Smooth muscle cell (in vitro differentiated cells): Measurements from ENCODE around the gene ENDOV. TPM values are rescaled to one million over a fixed set of nuclear protein-coding genes. Genes with fewer than 3 reads are reported as not detected.
A peak's percentile ranks its signal among the peaks of the same experiment; 100 is the strongest.

Source experiments
- DNase-seq: peaks from one replicate; lab custom pipeline; 2025; ENCODE audit not compliant: unreplicated experiment; lab: John Stamatoyannopoulos, UW
- H2AFZ ChIP-seq: fragments of 200-600 bp; sonication (generic); 2 replicates; pipeline ENCODE4 v1.6.0; 2016; ENCODE audit warnings: antibody characterized with exemption, low read depth, mild to moderate bottlenecking
- H3F3A ChIP-seq: fragments of 200-600 bp; sonication (generic); 2 replicates; pipeline ENCODE4 v1.6.0; 2017; ENCODE audit warnings: antibody characterized with exemption, low read depth
- H3K27ac ChIP-seq: fragments of 200-600 bp; sonication (generic); 2 replicates; pipeline ENCODE4 v1.5.1; 2016; ENCODE audit warnings: low read depth, mild to moderate bottlenecking
- H3K27me3 ChIP-seq: fragments of 200-600 bp; sonication (generic); 2 replicates; pipeline ENCODE4 v1.6.1; 2016; ENCODE audit warnings: low read depth, mild to moderate bottlenecking
- H3K36me3 ChIP-seq: fragments of 200-600 bp; sonication (generic); 2 replicates; pipeline ENCODE4 v1.5.1; 2016; ENCODE audit warnings: low read depth
- H3K4me1 ChIP-seq: fragments of 200-600 bp; sonication (generic); 2 replicates; pipeline ENCODE4 v1.5.1; 2016; ENCODE audit warnings: low read depth
- H3K4me2 ChIP-seq: fragments of 200-600 bp; sonication (generic); 2 replicates; pipeline ENCODE4 v1.6.0; 2016; ENCODE audit warnings: mild to moderate bottlenecking
- H3K4me3 ChIP-seq: fragments of 200-600 bp; sonication (generic); 2 replicates; pipeline ENCODE4 v1.5.1; 2016; ENCODE audit warnings: mild to moderate bottlenecking
- H3K79me2 ChIP-seq: fragments of 200-600 bp; sonication (generic); 2 replicates; pipeline ENCODE4 v1.6.0; 2016; ENCODE audit warnings: low read depth, mild to moderate bottlenecking
- H3K9ac ChIP-seq: fragments of 200-600 bp; sonication (generic); 2 replicates; pipeline ENCODE4 v1.6.0; 2016; ENCODE audit warnings: low read depth
- H3K9me3 ChIP-seq: fragments of 200-600 bp; sonication (generic); replicated peaks from 2 replicates; pipeline ENCODE4 v1.5.1; 2016; ENCODE audit warnings: low read depth
- H4K20me1 ChIP-seq: fragments of 200-600 bp; sonication (generic); 2 replicates; pipeline ENCODE4 v1.6.0; 2016; ENCODE audit warnings: low read depth
- WGBS: methylation state at CpG from one replicate; pipeline ENCODE4 v1.1.7; 2016; ENCODE audit warnings: low lambda C conversion rate; 5-methylcytosine and 5-hydroxymethylcytosine counted together
- polyA plus RNA-seq: library from polyadenylated mRNA; unstranded; fragments of >200 nt; fragmentation: Nextera tagmentation; extraction: Ambion mirVana; gene quantifications from 2 replicates; pipeline ENCODE4 v1.2.1, GENCODE V29; 2016
- total RNA-seq: library from RNA; depleted of rRNA; stranded (reverse); fragments of >200 nt; gene quantifications from 2 replicates; pipeline ENCODE4 v1.2.3, GENCODE V29; 2014
- TF ChIP-seq, protein P1 (sequence below): fragments of 200-600 bp; sonication (generic); IDR thresholded peaks from 2 replicates; pipeline ENCODE4 v1.5.1; 2017; ENCODE audit warnings: borderline replicate concordance, mild to moderate bottlenecking, antibody characterized with exemption; ENCODE audit not compliant: insufficient read depth, poor library complexity, severe bottlenecking

ENDOV gene
- total and polyA plus RNA-seq, 2 experiments from 2014 or later: 31.6 to 59.7 TPM

DNA sequence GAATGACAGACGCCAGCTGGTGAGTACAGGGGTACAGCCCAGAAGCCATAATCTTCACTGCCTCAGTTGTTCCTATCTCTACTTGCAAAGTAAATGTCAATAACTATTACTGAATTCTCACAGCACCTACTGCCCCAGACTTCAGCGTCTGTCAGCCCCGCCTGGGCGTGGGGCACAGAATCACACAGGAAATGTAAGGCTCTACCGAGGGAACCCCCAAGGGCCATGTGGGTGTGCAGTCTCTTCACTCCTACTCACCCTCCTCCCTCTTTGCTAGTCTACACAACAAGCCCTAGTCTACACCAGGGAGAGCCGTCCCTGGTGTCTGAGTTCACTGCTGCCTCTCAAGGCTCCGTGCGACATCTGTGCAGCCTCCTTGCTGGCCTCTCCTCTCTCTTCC, 57.0 kb downstream of the ENDOV start:
- H3K27me3 ChIP-seq: peaks cover 95% of the 10 kb centered on the region
- no peaks in the 10 kb centered on the region for H3K36me3 ChIP-seq
- no peak for DNase-seq
- 85% methylated on average over 8 of the region's 8 CpGs for WGBS
- H3K4me1 ChIP-seq: peaks cover 5% of the 10 kb centered on the region
- H3K79me2 ChIP-seq: no peaks in the 10 kb centered on the region
- no peaks in the 10 kb centered on the region for H3K9me3 ChIP-seq
- H3K4me2 ChIP-seq: no peak overlapping the region
- TF ChIP-seq, protein P1, sequence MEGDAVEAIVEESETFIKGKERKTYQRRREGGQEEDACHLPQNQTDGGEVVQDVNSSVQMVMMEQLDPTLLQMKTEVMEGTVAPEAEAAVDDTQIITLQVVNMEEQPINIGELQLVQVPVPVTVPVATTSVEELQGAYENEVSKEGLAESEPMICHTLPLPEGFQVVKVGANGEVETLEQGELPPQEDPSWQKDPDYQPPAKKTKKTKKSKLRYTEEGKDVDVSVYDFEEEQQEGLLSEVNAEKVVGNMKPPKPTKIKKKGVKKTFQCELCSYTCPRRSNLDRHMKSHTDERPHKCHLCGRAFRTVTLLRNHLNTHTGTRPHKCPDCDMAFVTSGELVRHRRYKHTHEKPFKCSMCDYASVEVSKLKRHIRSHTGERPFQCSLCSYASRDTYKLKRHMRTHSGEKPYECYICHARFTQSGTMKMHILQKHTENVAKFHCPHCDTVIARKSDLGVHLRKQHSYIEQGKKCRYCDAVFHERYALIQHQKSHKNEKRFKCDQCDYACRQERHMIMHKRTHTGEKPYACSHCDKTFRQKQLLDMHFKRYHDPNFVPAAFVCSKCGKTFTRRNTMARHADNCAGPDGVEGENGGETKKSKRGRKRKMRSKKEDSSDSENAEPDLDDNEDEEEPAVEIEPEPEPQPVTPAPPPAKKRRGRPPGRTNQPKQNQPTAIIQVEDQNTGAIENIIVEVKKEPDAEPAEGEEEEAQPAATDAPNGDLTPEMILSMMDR: no peak
- H3K27ac ChIP-seq: no peak overlapping the region
- no peak overlapping the region for H2AFZ ChIP-seq
- H3F3A ChIP-seq: no peaks in the 10 kb centered on the region
- H4K20me1 ChIP-seq: peaks cover 16% of the 10 kb centered on the region
- no peak overlapping the region for H3K9ac ChIP-seq
- H3K4me3 ChIP-seq: no peak overlapping the region

GRCh38 chr17:80472996-80473395, 58.0 kb downstream of the ENDOV start:
- Histone ChIP-seq H2AFZ (no peak overlapping the region), H3K27ac (no peak overlapping the region), H3K9ac (no peak overlapping the region), H3K9me3 (no peaks in the 10 kb centered on the region), H3K27me3 (peaks cover 96% of the 10 kb centered on the region), H4K20me1 (peaks cover 19% of the 10 kb centered on the region), H3K4me3 (no peak overlapping the region), H3K4me2 (no peak overlapping the region), H3F3A (no peaks in the 10 kb centered on the region), H3K79me2 (no peaks in the 10 kb centered on the region), H3K36me3 (no peaks in the 10 kb centered on the region), H3K4me1 (peaks cover 10% of the 10 kb centered on the region)
- no peak for DNase-seq
- TF ChIP-seq, protein P1: no peak
- 95% methylated on average over 12 of the region's 12 CpGs for WGBS

DNA sequence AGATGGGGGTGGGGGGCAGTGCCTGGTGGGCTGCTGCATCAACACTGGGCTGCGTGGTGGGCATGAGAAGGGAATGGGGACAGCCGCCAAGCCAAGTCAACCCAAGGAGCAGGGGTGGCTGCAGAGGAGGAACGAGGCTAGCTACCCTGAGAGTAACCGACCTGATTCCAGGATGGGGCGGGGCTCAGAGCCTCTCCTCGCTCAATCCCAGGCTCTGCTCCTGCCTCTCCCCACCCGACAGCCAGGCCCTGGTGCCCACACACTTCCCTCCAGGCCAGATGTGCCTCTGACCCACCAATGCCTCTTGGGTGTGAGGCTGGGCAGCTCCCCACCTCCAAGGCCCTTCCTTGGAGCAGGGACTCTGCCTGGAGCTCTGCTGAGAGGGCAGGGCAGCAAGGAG, 58.7 kb downstream of the ENDOV start:
- Histone ChIP-seq H2AFZ (no peak overlapping the region), H3K9me3 (no peaks in the 10 kb centered on the region), H3K27ac (no peak overlapping the region), H3F3A (no peaks in the 10 kb centered on the region), H3K79me2 (no peaks in the 10 kb centered on the region), H3K36me3 (no peaks in the 10 kb centered on the region), H4K20me1 (peaks cover 19% of the 10 kb centered on the region), H3K4me1 (peaks cover 16% of the 10 kb centered on the region), H3K9ac (no peak overlapping the region), H3K4me2 (no peak overlapping the region), H3K4me3 (no peak overlapping the region), H3K27me3 (peaks cover 96% of the 10 kb centered on the region)
- WGBS: 69% methylated on average over 7 of the region's 7 CpGs
- TF ChIP-seq, protein P1: no peak
- DNase-seq: no peak

GRCh38 chr17:80474231-80474960, 59.4 kb downstream of the ENDOV start:
- Histone ChIP-seq H3K4me3 (peak overlapping the region; percentile 1), H4K20me1 (peaks cover 19% of the 10 kb centered on the region), H3K4me2 (peak overlapping the region; percentile 85), H3K27ac (no peak overlapping the region), H3K36me3 (no peaks in the 10 kb centered on the region), H3F3A (no peaks in the 10 kb centered on the region), H3K9me3 (no peaks in the 10 kb centered on the region), H3K9ac (no peak overlapping the region), H2AFZ (no peak overlapping the region), H3K79me2 (no peaks in the 10 kb centered on the region), H3K27me3 (peaks cover 97% of the 10 kb centered on the region), H3K4me1 (peaks cover 19% of the 10 kb centered on the region)
- no peak for DNase-seq
- TF ChIP-seq, protein P1: peak; percentile 13
- whole genome bisulfite sequencing: 32% methylated on average over 16 of the region's 16 CpGs
